HG02678 (cell line): ENCODE measurements around the gene GPR156.
A peak's percentile ranks its signal among the peaks of the same experiment; 100 is the strongest.
"Not testable (repeated sequence)": the region's sequence is repeated elsewhere in the genome, so short reads cannot be mapped to it uniquely, and the experiment has no call there.

Experiments
- ATAC-seq: cut with Tn5 transposase; IDR thresholded peaks from one replicate; pipeline ENCODE4 v1.9.1; 2021; ENCODE audit warnings: mild to moderate bottlenecking, moderate library complexity; ENCODE audit not compliant: unreplicated experiment

The GPR156 gene

GRCh38 chr3:120163026-120163425, 122.0 kb downstream of the GPR156 start:
- ATAC-seq = no peak

- no peak for ATAC-seq
These were observed 122.6 kb downstream of the GPR156 start for GRCh38 chr3:120162400-120162799.

GRCh38 chr3:120161902-120162301, 123.1 kb downstream of the GPR156 start:
- ATAC-seq = no peak

- ATAC-seq = no peak
These were observed 125.0 kb downstream of the GPR156 start for GRCh38 chr3:120160050-120160449.

- no peak for ATAC-seq
These were observed 127.3 kb downstream of the GPR156 start for GRCh38 chr3:120157681-120158080.

GRCh38 chr3:120157113-120157512, 127.9 kb downstream of the GPR156 start:
- no peak for ATAC-seq

- no peak for ATAC-seq
These were observed 128.3 kb downstream of the GPR156 start for GRCh38 chr3:120156699-120157098.

- ATAC-seq = not testable (repeated sequence)
These were observed 129.3 kb downstream of the GPR156 start for GRCh38 chr3:120155694-120156093.

GRCh38 chr3:120155108-120155507, 129.9 kb downstream of the GPR156 start:
- no peak for ATAC-seq

- no peak for ATAC-seq
These were observed 131.7 kb downstream of the GPR156 start for GRCh38 chr3:120153294-120153693.

GRCh38 chr3:120151791-120152190, 133.2 kb downstream of the GPR156 start:
- ATAC-seq = no peak

GRCh38 chr3:120148187-120148949, 136.7 kb downstream of the GPR156 start:
- no peak for ATAC-seq

- ATAC-seq = no peak
These were observed 137.8 kb downstream of the GPR156 start for GRCh38 chr3:120147072-120147871.

- ATAC-seq = peak; percentile 48
These were observed 139.3 kb downstream of the GPR156 start for GRCh38 chr3:120145542-120146285.

- no peak for ATAC-seq
These were observed 140.8 kb downstream of the GPR156 start for GRCh38 chr3:120144267-120144666.

GRCh38 chr3:120143676-120144075, 141.3 kb downstream of the GPR156 start:
- ATAC-seq = no peak

GRCh38 chr3:120142236-120142635, 142.8 kb downstream of the GPR156 start:
- no peak for ATAC-seq

- ATAC-seq = no peak
These were observed 144.8 kb downstream of the GPR156 start for GRCh38 chr3:120140098-120140742.

GRCh38 chr3:120139140-120139539, 145.9 kb downstream of the GPR156 start:
- no peak for ATAC-seq

- no peak for ATAC-seq
These were observed 147.5 kb downstream of the GPR156 start for GRCh38 chr3:120137548-120137947.

GRCh38 chr3:120130656-120131055, 154.4 kb downstream of the GPR156 start:
- ATAC-seq = no peak
